Testis (tissue), 3 donors: Measurements from ENCODE around the gene TMEM273. TPM values are rescaled to one million over a fixed set of nuclear protein-coding genes. Genes with fewer than 3 reads are reported as not detected.

Source experiments
- DNase-seq: peaks from one replicate; pipeline ENCODE4 v3.0.0-alpha.2; 2019
- H3K27ac ChIP-seq, 2 donors: fragments of 200-600 bp; sonication (generic); one replicate each; pipeline ENCODE4 v1.5.1; 2019
- H3K27me3 ChIP-seq: fragments of 200-600 bp; sonication (generic); one replicate; pipeline ENCODE4 v1.5.1; 2019
- H3K36me3 ChIP-seq: fragments of 200-600 bp; sonication (generic); one replicate; pipeline ENCODE4 v1.5.1; 2017; ENCODE audit warnings: low read depth; ENCODE audit errors: missing control alignments
- H3K4me1 ChIP-seq: fragments of 200-600 bp; sonication (generic); one replicate; pipeline ENCODE4 v1.5.1; 2019
- H3K4me3 ChIP-seq, 2 donors: fragments of 200-600 bp; sonication (generic); one replicate each; pipeline ENCODE4 v1.5.1; 2017 to 2019
- H3K9me3 ChIP-seq: fragments of 200-600 bp; sonication (generic); one replicate; pipeline ENCODE4 v1.5.1; 2017
- CTCF ChIP-seq, 3 experiments: fragments of 450-650 bp in 2 of 3; fragments of 200-600 bp in 1 of 3; sonication (generic) in 1 of 3; IDR thresholded peaks; one replicate each; pipeline ENCODE4 v1.5.1; 2016 to 2019; ENCODE audit warnings: antibody characterized with exemption in 3 of 3, mild to moderate bottlenecking in 2 of 3, moderate library complexity in 1 of 3
- POLR2A ChIP-seq: fragments of 450-650 bp; IDR thresholded peaks from one replicate; pipeline ENCODE4 v1.6.1; 2017; ENCODE audit warnings: antibody characterized with exemption, mild to moderate bottlenecking, moderate library complexity
- WGBS, 2 donors: methylation state at CpG; one replicate each; pipeline ENCODE4 v1.1.5; 2018; 5-methylcytosine and 5-hydroxymethylcytosine counted together
- intact Hi-C: fragments of 100-400 bp; cut with DNase I; formaldehyde crosslinking; loops from one replicate; pipeline ENCODE4 v1.15.1; 2023; ENCODE audit warnings: low total_unique reads
- polyA plus RNA-seq: library from polyadenylated mRNA; stranded (reverse); fragments of 350-450 nt; fragmentation: Illumina TruSeq; extraction: RNeasy Lipid Tissue Mini Kit (QIAGEN cat#74804); gene quantifications from one replicate; pipeline ENCODE4 v1.2.3, GENCODE V29; 2014; ENCODE audit warnings: low read depth, low replicate concordance; ENCODE audit not compliant: insufficient read depth
- total RNA-seq, 2 donors: library from RNA; depleted of rRNA; stranded (reverse); fragments of >200 nt; gene quantifications; one replicate each; pipeline ENCODE4 v1.2.3, GENCODE V29; 2016

The TMEM273 gene
- total and polyA plus RNA-seq, 3 donors from 2014 or later: 4.5 to 8.2 (median 5.3) TPM

- Histone ChIP-seq H3K27me3 (no peaks in the 10 kb centered on the region), H3K36me3 (no peaks in the 10 kb centered on the region), H3K4me1 (no peaks in the 10 kb centered on the region), H3K9me3 (no peaks in the 10 kb centered on the region), H3K27ac (no peak overlapping the region), H3K4me3 (no peak overlapping the region)
- WGBS, 2 donors: 71 to 73% methylated on average over 6 of the region's 6 CpGs
- intact Hi-C loops: no loop called here
- DNase-seq: no peak
- no peak for TF ChIP-seq POLR2A
- TF ChIP-seq CTCF (IDR thresholded peaks at IDR 0.05): no peak
Observed at GRCh38 chr10:49184642-49185111, 3.5 kb downstream of the TMEM273 start.

- 60 to 75% methylated on average over 5 of the region's 5 CpGs for WGBS, 2 donors
- TF ChIP-seq CTCF (IDR thresholded peaks at IDR 0.05): no peak
- TF ChIP-seq POLR2A: no peak
Observed at GRCh38 chr10:49183596-49184542, 4.3 kb downstream of the TMEM273 start.

GRCh38 chr10:49182776-49183175, 5.4 kb downstream of the TMEM273 start:
- intact Hi-C loops: no loop called here
- no peak overlapping the region for H3K27ac ChIP-seq
- no peak for DNase-seq
- no peaks in the 10 kb centered on the region for H3K9me3 ChIP-seq
- no peak overlapping the region for H3K4me3 ChIP-seq
- no peaks in the 10 kb centered on the region for H3K27me3 ChIP-seq
- H3K36me3 ChIP-seq: no peaks in the 10 kb centered on the region
- TF ChIP-seq POLR2A (no peak), CTCF (IDR thresholded peaks at IDR 0.05) (no peak)
- 86% methylated on average over 4 of the region's 4 CpGs for WGBS, 2 donors
- no peaks in the 10 kb centered on the region for H3K4me1 ChIP-seq

More at GRCh38 chr10:49183596-49184542, 4.3 kb downstream of the TMEM273 start:
- Histone ChIP-seq H3K9me3 (no peaks in the 10 kb centered on the region), H3K36me3 (no peaks in the 10 kb centered on the region), H3K4me3 (no peak overlapping the region), H3K4me1 (no peaks in the 10 kb centered on the region), H3K27ac (no peak overlapping the region), H3K27me3 (no peaks in the 10 kb centered on the region)
- no peak for DNase-seq
- intact Hi-C loops: no loop called here

GRCh38 chr10:49180444-49180860, 7.7 kb downstream of the TMEM273 start:
- 42 to 56% methylated on average over 3 of the region's 3 CpGs for WGBS, 2 donors

More at GRCh38 chr10:49180444-49180860, 7.7 kb downstream of the TMEM273 start:
- intact Hi-C loops: no loop called here
- no peaks in the 10 kb centered on the region for H3K4me1 ChIP-seq
- H3K27me3 ChIP-seq: no peaks in the 10 kb centered on the region
- DNase-seq: no peak
- H3K27ac ChIP-seq: no peak overlapping the region
- no peak overlapping the region for H3K4me3 ChIP-seq
- H3K9me3 ChIP-seq: no peaks in the 10 kb centered on the region
- no peak for TF ChIP-seq CTCF (IDR thresholded peaks at IDR 0.05)
- no peak for TF ChIP-seq POLR2A
- H3K36me3 ChIP-seq: no peaks in the 10 kb centered on the region
